Activated naive CD4-positive, alpha-beta T cell treated with anti-CD3 and anti-CD28 coated beads for 36 hours (primary cell): ENCODE data around the gene ELK3. TPM values are rescaled to one million over a fixed set of nuclear protein-coding genes. Genes with fewer than 3 reads are reported as not detected.
"Not testable (repeated sequence)": the region's sequence is repeated elsewhere in the genome, so short reads cannot be mapped to it uniquely, and the experiment has no call there.

Experiments used
- CTCF ChIA-PET: fragments of 350-600 bp; sonication (Branson Sonifier 250); formaldehyde crosslinking; loops from one replicate; lab custom pipeline; 2021; ENCODE audit warnings: antibody characterized with exemption; lab: Charles Lee
- DNase-seq: peaks from one replicate; pipeline ENCODE4 v3.0.0-alpha.2; 2020
- H3K27ac Mint-ChIP-seq: one replicate; pipeline ENCODE4 v1.8.0; 2021; ENCODE audit warnings: mild to moderate bottlenecking, mixed read lengths
- H3K27me3 Mint-ChIP-seq: one replicate; pipeline ENCODE4 v1.8.0; 2021; ENCODE audit warnings: low read depth, mixed read lengths
- H3K36me3 Mint-ChIP-seq: one replicate; pipeline ENCODE4 v1.8.0; 2021; ENCODE audit warnings: low read depth, mixed read lengths
- H3K4me1 Mint-ChIP-seq: one replicate; pipeline ENCODE4 v1.8.0; 2021; ENCODE audit warnings: low read depth, mixed read lengths
- H3K4me3 Mint-ChIP-seq: one replicate; pipeline ENCODE4 v1.8.0; 2021; ENCODE audit warnings: mild to moderate bottlenecking, moderate library complexity, mixed read lengths
- H3K9me3 Mint-ChIP-seq: one replicate; pipeline ENCODE4 v1.8.0; 2021; ENCODE audit warnings: mixed read lengths
- intact Hi-C: fragments of 100-400 bp; cut with micrococcal nuclease; formaldehyde crosslinking; loops from one replicate; pipeline ENCODE4 v1.15.1; 2023
- total RNA-seq, 2 experiments: library from RNA; stranded (reverse); gene quantifications; one replicate each; pipeline ENCODE4 v1.2.3, GENCODE V29; 2021

ELK3 gene
- total RNA-seq, 2 experiments from 2014 or later = 11.4 to 14.1 TPM

DNA sequence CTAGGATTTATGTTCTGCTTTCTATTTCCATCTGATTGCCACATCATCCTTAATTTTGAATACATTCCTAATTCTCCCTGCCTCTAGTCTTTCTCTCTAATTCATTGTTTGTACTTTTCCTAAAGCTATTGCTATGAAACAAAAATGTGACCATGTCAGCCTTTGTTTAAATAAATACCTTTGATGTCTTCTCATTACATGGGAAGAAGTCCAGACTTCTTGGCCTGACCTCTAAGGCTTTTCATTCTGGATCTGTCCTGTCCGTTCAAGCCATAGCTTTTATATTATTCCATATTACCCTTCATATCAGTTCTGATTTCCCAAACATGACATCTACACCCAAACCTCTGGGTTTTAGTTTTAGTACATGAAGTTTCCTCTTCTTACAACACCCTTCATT, 114.7 kb downstream of the ELK3 start:
- Mint-ChIP-seq H3K27ac (no peak overlapping the region), H3K36me3 (peaks cover 3% of the 10 kb centered on the region), H3K27me3 (no peaks in the 10 kb centered on the region), H3K4me1 (peaks cover 18% of the 10 kb centered on the region), H3K4me3 (no peak overlapping the region), H3K9me3 (no peaks in the 10 kb centered on the region)
- intact Hi-C loops = no loop called here
- CTCF ChIA-PET = interaction anchor here (1.3 to 1.6 kb wide), 2 partner anchors 82 to 93 kb away, joined by 3 read pairs; no protein-coding TSS in a partner anchor
- no peak for DNase-seq

DNA sequence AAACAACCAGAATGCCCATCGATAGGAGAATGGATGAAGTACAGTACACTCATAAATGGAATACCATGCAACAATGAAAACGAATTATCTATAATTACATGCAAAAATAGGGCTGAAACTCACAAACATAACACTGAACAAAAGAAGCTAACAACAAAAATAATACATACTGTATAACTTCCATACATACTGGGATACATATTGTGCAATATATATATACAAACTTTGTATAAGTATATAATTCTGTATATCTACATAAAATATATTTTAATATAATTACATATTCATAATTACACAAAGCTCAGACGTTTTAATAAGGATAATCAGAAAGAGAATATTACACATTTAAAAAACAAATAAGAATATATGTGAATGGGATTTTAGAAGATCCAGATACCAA, 115.9 kb downstream of the ELK3 start:
- H3K36me3 Mint-ChIP-seq = peaks cover 4% of the 10 kb centered on the region
- no peak for DNase-seq
- no peaks in the 10 kb centered on the region for H3K9me3 Mint-ChIP-seq
- peaks cover 21% of the 10 kb centered on the region for H3K4me1 Mint-ChIP-seq
- H3K27me3 Mint-ChIP-seq = no peaks in the 10 kb centered on the region
- intact Hi-C loops = no loop called here
- no peak overlapping the region for H3K27ac Mint-ChIP-seq
- CTCF ChIA-PET = interaction anchor here (0.6 to 1.0 kb wide), 2 partner anchors 66 to 91 kb away, joined by 3 to 5 read pairs; no protein-coding TSS in a partner anchor
- H3K4me3 Mint-ChIP-seq = no peak overlapping the region

DNA sequence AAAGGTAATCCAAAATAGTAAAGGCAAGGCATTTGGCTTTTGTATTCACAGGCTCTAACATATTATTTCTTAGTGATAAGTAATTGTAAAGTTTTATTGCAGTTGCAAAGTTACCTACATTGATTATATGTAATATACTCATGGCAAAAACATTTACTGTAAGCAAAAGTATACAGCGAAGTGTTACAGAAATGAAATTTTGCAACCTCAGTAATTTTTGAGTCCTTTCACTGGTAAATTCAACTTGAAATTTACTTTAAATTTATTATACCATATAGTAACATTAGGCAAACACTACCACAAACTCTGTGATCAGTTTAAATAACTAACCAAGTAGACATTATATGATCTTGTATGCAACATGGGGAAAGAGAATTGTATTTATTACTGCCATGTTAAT, 117.0 kb downstream of the ELK3 start:
- intact Hi-C loops = no loop called here
- Mint-ChIP-seq H3K36me3 (peaks cover 4% of the 10 kb centered on the region), H3K4me1 (peaks cover 25% of the 10 kb centered on the region), H3K4me3 (no peak overlapping the region), H3K27ac (no peak overlapping the region), H3K9me3 (no peaks in the 10 kb centered on the region), H3K27me3 (no peaks in the 10 kb centered on the region)
- CTCF ChIA-PET = interaction anchor here (1.5 kb wide), 1 partner anchor 89 kb away, joined by 4 read pairs; the partner anchor contains the start of gene CDK17
- DNase-seq = no peak

DNA sequence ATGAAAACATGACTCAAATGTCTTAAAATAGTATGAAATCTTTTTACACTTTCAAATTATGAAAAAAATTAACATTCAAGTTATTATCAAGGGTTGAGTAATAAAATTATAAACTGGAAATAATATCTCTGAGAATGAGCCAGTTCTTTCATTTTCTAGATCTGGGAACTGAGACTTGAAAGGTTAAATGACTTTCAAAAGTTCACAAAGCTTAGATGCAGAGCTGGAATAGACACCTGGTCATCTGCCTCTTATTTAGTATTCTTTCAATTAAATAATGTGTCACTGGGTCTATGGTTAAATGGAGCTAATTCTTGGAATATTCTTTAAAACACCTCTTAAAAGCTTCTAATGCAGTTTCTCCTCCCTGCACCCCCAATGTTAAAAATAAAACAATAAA, 119.4 kb downstream of the ELK3 start:
- H3K27me3 Mint-ChIP-seq = no peaks in the 10 kb centered on the region
- intact Hi-C loops = no loop called here
- H3K36me3 Mint-ChIP-seq = peaks cover 4% of the 10 kb centered on the region
- no peak for DNase-seq
- peaks cover 20% of the 10 kb centered on the region for H3K4me1 Mint-ChIP-seq
- CTCF ChIA-PET = interaction anchor here (1.1 kb wide), 1 partner anchor 17 kb away, joined by 3 read pairs; no protein-coding TSS in a partner anchor
- peaks cover 1% of the 10 kb centered on the region for H3K9me3 Mint-ChIP-seq
- no peak overlapping the region for H3K4me3 Mint-ChIP-seq
- no peak overlapping the region for H3K27ac Mint-ChIP-seq

DNA sequence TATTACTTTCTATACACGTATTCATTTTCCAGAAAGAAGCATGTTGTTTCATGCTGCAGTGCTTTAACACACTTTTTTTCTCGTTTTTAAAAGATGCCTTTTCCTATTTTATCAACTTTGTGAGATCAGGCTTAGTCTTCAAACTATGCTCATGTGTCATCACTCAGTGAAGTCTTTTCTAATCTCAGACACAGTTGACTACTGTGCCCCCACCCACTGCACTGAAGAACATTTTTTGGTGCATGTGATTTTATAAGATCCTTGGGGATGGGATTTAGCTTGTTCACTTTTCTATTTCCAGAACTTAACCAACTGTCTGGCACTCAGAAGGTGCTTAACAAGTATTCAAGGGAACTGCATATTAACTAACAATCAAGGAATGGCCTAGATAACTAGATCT, 120.5 kb downstream of the ELK3 start:
- intact Hi-C loops = no loop called here
- H3K4me3 Mint-ChIP-seq = no peak overlapping the region
- CTCF ChIA-PET = interaction anchor here (0.6 to 1.2 kb wide), 3 partner anchors 18 to 51 kb away, joined by 3 read pairs; no protein-coding TSS in a partner anchor

DNA sequence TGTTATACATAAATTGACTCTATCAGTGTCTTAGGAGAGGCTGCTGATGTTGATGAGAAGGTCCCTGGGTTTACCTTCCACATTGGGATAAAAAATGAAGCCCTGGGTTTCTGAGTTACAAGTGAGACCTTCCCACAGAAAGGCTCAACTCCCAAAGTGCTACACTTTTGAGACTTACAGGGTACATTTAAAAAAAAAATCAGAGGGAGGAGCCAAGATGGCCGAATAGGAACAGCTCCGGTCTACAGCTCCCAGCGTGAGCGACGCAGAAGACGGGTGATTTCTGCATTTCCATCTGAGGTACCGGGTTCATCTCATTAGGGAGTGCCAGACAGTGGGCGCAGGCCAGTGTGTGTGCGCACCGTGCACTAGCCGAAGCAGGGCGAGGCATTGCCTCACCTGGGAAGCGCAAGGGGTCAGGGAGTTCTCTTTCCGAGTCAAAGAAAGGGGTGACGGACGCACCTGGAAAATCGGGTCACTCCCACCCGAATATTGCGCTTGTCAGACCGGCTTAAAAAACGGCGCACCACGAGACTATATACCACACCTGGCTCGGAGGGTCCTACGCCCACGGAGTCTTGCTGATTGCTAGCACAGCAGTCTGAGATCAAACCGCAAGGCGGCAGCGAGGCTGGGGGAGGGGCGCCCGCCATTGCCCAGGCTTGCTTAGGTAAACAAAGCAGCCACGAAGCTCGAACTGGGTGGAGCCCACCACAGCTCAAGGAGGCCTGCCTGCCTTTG, 121.7 kb downstream of the ELK3 start:
- CTCF ChIA-PET = interaction anchor here (0.7 to 0.9 kb wide), 3 partner anchors 82 to 175 kb away, joined by 3 to 4 read pairs (median 3); no protein-coding TSS in a partner anchor
- H3K4me1 Mint-ChIP-seq = peaks cover 20% of the 10 kb centered on the region
- H3K9me3 Mint-ChIP-seq, H3K27ac Mint-ChIP-seq, H3K36me3 Mint-ChIP-seq, H3K27me3 Mint-ChIP-seq, DNase-seq, intact Hi-C loops: not testable (repeated sequence)
- H3K4me3 Mint-ChIP-seq = peak overlapping the region; percentile 74

More for the DNA sequence above, 120.5 kb downstream of the ELK3 start:
- Mint-ChIP-seq H3K9me3 (peaks cover 1% of the 10 kb centered on the region), H3K4me1 (peaks cover 20% of the 10 kb centered on the region), H3K27me3 (no peaks in the 10 kb centered on the region), H3K36me3 (peaks cover 4% of the 10 kb centered on the region), H3K27ac (no peak overlapping the region)
- no peak for DNase-seq

DNA sequence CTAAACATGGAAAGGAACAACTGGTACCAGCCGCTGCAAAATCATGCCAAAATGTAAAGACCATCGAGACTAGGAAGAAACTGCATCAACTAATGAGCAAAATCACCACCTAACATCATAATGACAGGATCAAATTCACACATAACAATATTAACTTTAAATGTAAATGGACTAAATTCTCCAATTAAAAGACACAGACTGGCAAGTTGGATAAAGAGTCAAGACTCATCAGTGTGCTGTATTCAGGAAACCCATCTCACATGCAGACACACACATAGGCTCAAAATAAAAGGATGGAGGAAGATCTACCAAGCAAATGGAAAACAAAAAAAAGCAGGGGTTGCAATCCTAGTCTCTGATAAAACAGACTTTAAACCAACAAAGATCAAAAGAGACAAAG, 123.6 kb downstream of the ELK3 start:
- CTCF ChIA-PET, H3K27ac Mint-ChIP-seq: not testable (repeated sequence)

More for the DNA sequence above, 123.6 kb downstream of the ELK3 start:
- H3K27me3 Mint-ChIP-seq, DNase-seq, H3K4me3 Mint-ChIP-seq, intact Hi-C loops, H3K9me3 Mint-ChIP-seq: not testable (repeated sequence)
- H3K36me3 Mint-ChIP-seq = peaks cover 12% of the 10 kb centered on the region
- H3K4me1 Mint-ChIP-seq = peaks cover 22% of the 10 kb centered on the region

Other genes starting within 250 kb of the ELK3 start
- gene HAL, start 198.0 kb upstream of the ELK3 start, total RNA-seq = under 1 TPM; 0.31 to 0.32 TPM
- 100 to 1,000 TPM; 125 TPM for gene LTA4H, start 158.8 kb upstream of the ELK3 start, total RNA-seq
- 10 to 100 TPM; 41.4 to 45.8 TPM for gene CDK17, start 206.1 kb downstream of the ELK3 start, total RNA-seq